ENCODE measurements around the gene TMEM63A. TPM values are rescaled to one million over a fixed set of nuclear protein-coding genes. Genes with fewer than 3 reads are reported as not detected.
"Not testable (repeated sequence)": the region's sequence is repeated elsewhere in the genome, so short reads cannot be mapped to it uniquely, and the experiment has no call there.

Gene TMEM63A
- total and polyA plus RNA-seq, 11 donors: 13.7 to 42.7 (median 25.3) TPM

DNA sequence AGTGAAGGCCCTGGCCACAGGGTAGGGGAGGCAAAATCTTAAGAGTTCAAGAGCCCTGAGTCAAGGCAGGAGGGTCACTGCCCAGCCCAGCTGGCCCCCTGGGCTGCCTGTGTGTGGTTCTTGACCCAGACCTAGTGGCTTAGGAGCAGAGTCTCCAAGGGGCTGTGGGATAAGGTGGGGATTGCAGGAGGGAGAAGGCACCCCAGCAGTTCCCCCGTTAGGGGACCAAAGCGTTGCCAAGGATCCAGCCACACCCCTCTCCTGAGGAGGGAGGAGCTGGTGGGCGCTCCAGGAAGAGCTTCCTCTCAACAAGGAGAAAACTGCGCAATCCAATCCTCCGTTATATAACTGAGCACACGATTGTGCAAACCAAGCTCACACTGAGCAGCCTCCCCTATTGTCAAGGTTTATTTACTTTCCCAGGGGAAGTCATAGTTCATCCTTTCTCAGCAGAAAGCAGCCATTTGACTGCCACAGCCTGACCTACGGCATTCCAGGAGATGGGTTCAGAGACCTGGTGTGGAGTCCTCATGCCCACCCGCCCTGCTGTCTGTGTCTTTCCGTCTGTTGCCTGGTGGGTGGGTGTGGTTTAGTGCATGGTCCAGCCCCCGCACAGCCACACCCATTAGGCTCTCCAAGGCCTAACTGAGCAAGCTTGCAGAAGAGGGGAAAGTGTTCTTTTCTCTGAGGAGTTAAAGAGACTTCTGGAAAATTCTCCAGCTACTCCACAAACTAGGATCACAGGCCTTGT lies 68.8 kb downstream of the TMEM63A start:
- 40 to 57% (median 54%) methylated on average over 9 to 10 of the region's 10 CpGs for WGBS, 4 donors
- peak; percentile 72 to 81 (median 74) for DNase-seq

DNA sequence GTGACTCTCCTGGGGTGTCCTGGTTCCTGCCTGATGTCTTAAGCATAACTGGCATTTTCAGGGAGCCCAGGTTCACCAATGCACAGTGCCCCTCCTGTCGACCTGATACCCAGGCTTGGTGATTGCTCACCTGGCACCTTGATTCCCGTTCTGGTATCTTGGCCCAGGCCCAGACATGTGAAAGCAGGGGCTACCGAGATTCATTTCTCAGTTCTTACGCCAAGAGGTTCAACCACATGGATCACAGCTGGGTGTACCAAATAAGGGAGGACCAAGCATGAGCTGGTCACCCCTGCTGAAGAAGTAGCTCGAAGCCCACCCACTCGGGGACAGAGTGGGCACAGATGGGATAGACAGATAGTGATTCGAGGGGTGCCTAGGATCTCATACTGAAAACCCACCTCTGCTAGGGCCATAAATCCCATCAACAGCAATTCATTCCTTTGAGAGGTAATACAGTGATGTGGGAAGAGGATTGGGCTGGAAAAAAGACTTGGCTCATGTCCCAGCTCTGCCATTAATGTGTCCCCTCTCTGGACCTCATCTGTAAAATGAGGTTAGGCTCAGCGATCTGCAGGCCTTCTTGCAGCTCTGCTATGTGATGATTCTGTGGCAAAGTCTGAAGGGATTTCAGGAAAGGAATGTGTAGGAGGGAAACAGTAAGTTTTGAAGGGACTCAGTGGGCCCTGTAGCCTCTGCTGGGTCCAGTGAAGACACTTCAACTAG lies 69.5 kb downstream of the TMEM63A start:
- DNase-seq (no peak), ATAC-seq (no peak)
- peaks cover 24 to 76% (median 62%) of the 10 kb centered on the region in 12 donors for H3K4me1 ChIP-seq
- peak overlapping the region; percentile 75 to 96 (median 90) for H3K27ac ChIP-seq
- H3K4me3 ChIP-seq: peak overlapping the region in 4 of 12 donors; percentile 15 to 83 (median 49)
- no peaks in the 10 kb centered on the region for H3K27me3 ChIP-seq
- 72 to 80% (median 75%) methylated on average over 7 to 8 of the region's 8 CpGs for WGBS, 4 donors
- intact Hi-C loops (cut with DNase I): loop anchor here in 9 of 10 donors (5.0 kb wide), 3 partner anchors 35 to 70 kb away; partner anchors contain the start of genes SRP9 (in 6 of the 9) and TMEM63A (in 1 of the 9)
- H3K9me3 ChIP-seq: no peaks in the 10 kb centered on the region
- H3K36me3 ChIP-seq: no peaks in the 10 kb centered on the region
- TF ChIP-seq POLR2A (IDR thresholded peaks at IDR 0.05): no peak
- TF ChIP-seq, protein P1, sequence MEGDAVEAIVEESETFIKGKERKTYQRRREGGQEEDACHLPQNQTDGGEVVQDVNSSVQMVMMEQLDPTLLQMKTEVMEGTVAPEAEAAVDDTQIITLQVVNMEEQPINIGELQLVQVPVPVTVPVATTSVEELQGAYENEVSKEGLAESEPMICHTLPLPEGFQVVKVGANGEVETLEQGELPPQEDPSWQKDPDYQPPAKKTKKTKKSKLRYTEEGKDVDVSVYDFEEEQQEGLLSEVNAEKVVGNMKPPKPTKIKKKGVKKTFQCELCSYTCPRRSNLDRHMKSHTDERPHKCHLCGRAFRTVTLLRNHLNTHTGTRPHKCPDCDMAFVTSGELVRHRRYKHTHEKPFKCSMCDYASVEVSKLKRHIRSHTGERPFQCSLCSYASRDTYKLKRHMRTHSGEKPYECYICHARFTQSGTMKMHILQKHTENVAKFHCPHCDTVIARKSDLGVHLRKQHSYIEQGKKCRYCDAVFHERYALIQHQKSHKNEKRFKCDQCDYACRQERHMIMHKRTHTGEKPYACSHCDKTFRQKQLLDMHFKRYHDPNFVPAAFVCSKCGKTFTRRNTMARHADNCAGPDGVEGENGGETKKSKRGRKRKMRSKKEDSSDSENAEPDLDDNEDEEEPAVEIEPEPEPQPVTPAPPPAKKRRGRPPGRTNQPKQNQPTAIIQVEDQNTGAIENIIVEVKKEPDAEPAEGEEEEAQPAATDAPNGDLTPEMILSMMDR (IDR thresholded peaks at IDR 0.05): no peak

More for the DNA sequence above, 68.8 kb downstream of the TMEM63A start:
- Histone ChIP-seq H3K36me3 (no peaks in the 10 kb centered on the region), H3K9me3 (no peaks in the 10 kb centered on the region), H3K27me3 (no peaks in the 10 kb centered on the region), H3K27ac (peak overlapping the region; percentile 75 to 96 (median 90)), H3K4me1 (peaks cover 27 to 83% (median 70%) of the 10 kb centered on the region in 12 donors), H3K4me3 (peak overlapping the region in 6 of 12 donors; percentile 7 to 30 (median 24))
- TF ChIP-seq, protein P1 (IDR thresholded peaks at IDR 0.05): no peak
- peak in 1 of 2 donors; percentile 26 for TF ChIP-seq POLR2A (IDR thresholded peaks at IDR 0.05)
- peak; percentile 22 to 69 (median 41) for ATAC-seq
- intact Hi-C loops (cut with DNase I): loop anchor here in 9 of 10 donors (5.0 kb wide), 3 partner anchors 34 to 69 kb away; partner anchors contain the start of genes SRP9 (in 6 of the 9) and TMEM63A (in 1 of the 9)

DNA sequence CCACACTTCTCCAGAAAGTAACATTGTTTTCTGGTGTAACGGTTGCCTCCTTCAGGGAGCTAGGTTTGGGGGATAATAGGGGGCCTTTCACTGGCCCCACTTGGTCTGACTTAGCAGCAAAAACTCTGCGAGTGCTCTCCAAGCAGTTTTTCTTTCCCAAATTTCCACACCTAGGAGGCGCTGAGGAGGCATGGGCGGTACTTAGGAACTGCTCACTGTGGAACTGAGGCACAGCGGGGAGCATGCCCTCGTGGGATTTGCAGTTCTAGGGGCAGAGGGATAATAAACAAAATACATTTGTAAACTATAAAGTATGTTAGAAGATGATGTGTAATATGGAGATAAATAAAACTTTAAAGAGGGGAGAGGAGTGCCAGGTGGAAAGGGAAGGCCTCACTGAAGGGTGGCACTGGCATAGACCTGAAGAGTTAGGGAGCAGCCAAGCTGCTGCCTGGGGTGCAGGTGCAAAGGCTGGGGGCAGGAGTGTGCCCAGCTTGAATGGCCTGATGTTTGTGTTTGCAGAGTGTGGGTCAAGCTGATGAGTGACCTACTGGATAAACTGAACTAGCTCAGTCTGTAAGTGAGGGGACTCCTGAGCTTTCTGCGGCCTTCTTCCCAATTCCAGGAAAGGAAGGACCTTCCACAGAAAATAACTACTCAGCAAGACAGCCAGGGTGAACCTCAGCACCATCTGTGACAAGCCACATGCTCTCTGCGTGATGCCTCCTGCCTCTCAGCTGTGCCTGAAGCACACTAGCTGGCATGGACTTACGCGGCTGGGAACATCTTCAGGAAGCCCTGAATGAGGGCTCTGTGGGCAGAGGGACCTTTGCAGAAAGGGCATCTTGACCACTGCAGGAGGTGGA lies 70.3 kb downstream of the TMEM63A start:
- no peaks in the 10 kb centered on the region for H3K27me3 ChIP-seq
- H3K4me3 ChIP-seq: peak overlapping the region in 11 of 12 donors; percentile 38 to 95 (median 76)
- TF ChIP-seq POLR2A (IDR thresholded peaks at IDR 0.05): no peak
- TF ChIP-seq, protein P1 (IDR thresholded peaks at IDR 0.05): peak in 10 of 12 donors; percentile 21 to 60 (median 34)
- no peaks in the 10 kb centered on the region for H3K9me3 ChIP-seq
- peaks cover 19 to 68% (median 54%) of the 10 kb centered on the region in 12 donors for H3K4me1 ChIP-seq
- peak in 1 of 5 donors; percentile 46 for DNase-seq
- WGBS, 4 donors: 57 to 69% (median 65%) methylated on average over 10 of the region's 10 CpGs
- no peaks in the 10 kb centered on the region for H3K36me3 ChIP-seq
- intact Hi-C loops (cut with DNase I): loop anchor here in 9 of 10 donors (2.0 to 5.0 kb wide), 5 partner anchors 23 to 71 kb away; partner anchors contain the start of genes SRP9 (in 6 of the 9) and TMEM63A (in 2 of the 9)
- peak overlapping the region in 11 of 12 donors; percentile 77 to 96 (median 92) for H3K27ac ChIP-seq
- no peak for ATAC-seq

DNA sequence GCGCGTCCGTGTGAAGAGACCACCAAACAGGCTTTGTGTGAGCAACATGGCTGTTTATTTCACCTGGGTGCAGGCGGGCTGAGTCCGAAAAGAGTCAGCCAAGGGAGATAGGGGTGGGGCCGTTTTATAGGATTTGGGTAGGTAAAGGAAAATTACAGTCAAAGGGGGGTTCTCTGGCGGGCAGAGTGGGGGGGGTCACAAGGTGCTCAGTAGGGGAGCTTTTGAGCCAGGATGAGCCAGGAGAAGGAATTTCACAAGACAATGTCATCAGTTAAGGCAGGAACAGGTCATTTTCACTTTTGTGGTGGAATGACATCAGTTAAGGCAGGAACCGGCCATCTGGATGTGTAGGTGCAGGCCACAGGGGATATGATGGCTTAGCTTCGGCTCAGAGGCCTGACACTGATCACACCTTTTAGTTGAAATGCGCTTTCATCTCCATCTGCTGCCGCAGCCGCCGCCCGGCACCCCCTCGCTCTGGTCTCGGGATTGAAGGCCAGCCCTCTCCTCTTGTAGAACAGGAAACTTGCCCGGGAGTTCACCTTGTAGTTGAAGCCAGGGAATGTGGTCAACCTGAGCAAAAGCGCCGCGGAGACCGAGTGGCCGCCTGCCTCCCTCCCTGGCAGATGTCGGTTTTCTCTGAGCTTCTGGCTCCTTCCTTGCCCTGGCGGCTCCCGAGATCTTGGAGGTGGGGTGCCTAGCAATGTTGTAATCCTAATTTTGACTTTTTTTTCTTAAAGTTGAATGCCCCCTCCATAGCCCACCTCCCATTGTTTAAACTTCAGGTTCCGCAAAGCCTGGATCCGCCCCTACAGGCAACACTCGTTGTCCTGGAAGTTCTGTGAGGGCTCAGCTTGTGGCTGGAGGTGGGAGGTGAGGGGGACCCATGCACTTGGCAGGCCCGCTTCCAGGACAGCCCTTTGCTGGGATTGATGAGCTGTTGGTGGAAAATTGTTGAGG lies 71.3 kb downstream of the TMEM63A start:
- ATAC-seq: peak in 1 of 4 donors; percentile 40
- 16 to 20% (median 17%) methylated on average over 28 to 29 of the region's 29 CpGs for WGBS, 4 donors
- intact Hi-C loops (cut with DNase I): loop anchor here in 9 of 10 donors (1.0 to 5.0 kb wide), 6 partner anchors 24 to 72 kb away; partner anchors contain the start of genes SRP9 (in 7 of the 9) and TMEM63A (in 2 of the 9)

More for the DNA sequence above, 71.3 kb downstream of the TMEM63A start:
- H3K9me3 ChIP-seq, H3K36me3 ChIP-seq, H3K27me3 ChIP-seq: not testable (repeated sequence)
- DNase-seq: peak in 2 of 5 donors; percentile 47 to 52
- Histone ChIP-seq H3K27ac (peak overlapping the region; percentile 41 to 96 (median 88)), H3K4me3 (peak overlapping the region; percentile 38 to 95 (median 74)), H3K4me1 (peaks cover 13 to 58% (median 44%) of the 10 kb centered on the region in 12 donors)

All from heart left ventricle (tissue), 16 donors.